Neural cell (in vitro differentiated cells): ENCODE results near the gene STK10. TPM values are rescaled to one million over a fixed set of nuclear protein-coding genes. Genes with fewer than 3 reads are reported as not detected.

Experiments used
- H2AFZ ChIP-seq: fragments of 200-600, 300-800 bp; sonication (generic), shearing (Covaris generic); 2 replicates; pipeline ENCODE4 v1.6.0; 2014; ENCODE audit warnings: low read depth, mild to moderate bottlenecking, antibody characterized with exemption, low read length, moderate library complexity
- H3F3A ChIP-seq: fragments of 200-600 bp; shearing (Covaris generic); 2 replicates; pipeline ENCODE4 v1.6.1; 2016; ENCODE audit warnings: mild to moderate bottlenecking, moderate library complexity, mixed read lengths, antibody characterized with exemption, low read length; ENCODE audit not compliant: insufficient read depth, poor library complexity, severe bottlenecking
- H3K27ac ChIP-seq: fragments of 200-600, 300-800 bp; sonication (generic), shearing (Covaris generic); 2 replicates; pipeline ENCODE4 v1.5.1; 2014; ENCODE audit warnings: mild to moderate bottlenecking, low read length, moderate library complexity
- H3K27me3 ChIP-seq: fragments of 300-800, 200-600 bp; sonication (generic), shearing (Covaris generic); 2 replicates; pipeline ENCODE4 v1.6.0; 2014; ENCODE audit warnings: mild to moderate bottlenecking, low read depth, low read length, moderate library complexity; ENCODE audit not compliant: insufficient read depth
- H3K36me3 ChIP-seq: fragments of 300-800, 200-600 bp; sonication (generic), shearing (Covaris generic); 2 replicates; pipeline ENCODE4 v1.5.1; 2014; ENCODE audit warnings: mild to moderate bottlenecking, antibody characterized with exemption, low read length, moderate library complexity; ENCODE audit not compliant: insufficient read depth
- H3K4me2 ChIP-seq: fragments of 300-800, 200-600 bp; sonication (generic), shearing (Covaris generic); 2 replicates; pipeline ENCODE4 v1.6.0; 2014; ENCODE audit warnings: mild to moderate bottlenecking, low read length
- H3K4me3 ChIP-seq: fragments of 300-800, 200-600 bp; sonication (generic), shearing (Covaris generic); 2 replicates; pipeline ENCODE4 v1.5.1; 2014; ENCODE audit warnings: mild to moderate bottlenecking, low read length, moderate library complexity
- H3K79me2 ChIP-seq: fragments of 200-600 bp; shearing (Covaris generic); replicated peaks from 2 replicates; pipeline ENCODE4 v1.6.0; 2014; ENCODE audit warnings: mild to moderate bottlenecking, low read length, moderate library complexity; ENCODE audit not compliant: insufficient read depth
- H3K9ac ChIP-seq: fragments of 300-800, 200-600 bp; sonication (generic), shearing (Covaris generic); 2 replicates; pipeline ENCODE4 v1.6.1; 2016; ENCODE audit warnings: mild to moderate bottlenecking, low read length, mixed read lengths
- H3K9me2 ChIP-seq: fragments of 200-600 bp; shearing (Covaris generic); 2 replicates; pipeline ENCODE4 v1.6.1; 2016; ENCODE audit warnings: mild to moderate bottlenecking, low read length, mixed read lengths; ENCODE audit not compliant: insufficient read depth
- H3K9me3 ChIP-seq: fragments of 200-600, 300-800 bp; sonication (generic), shearing (Covaris generic); 2 replicates; pipeline ENCODE4 v1.6.1; 2016; ENCODE audit warnings: mild to moderate bottlenecking, mixed run types, low read length, moderate library complexity, mixed read lengths
- H4K20me1 ChIP-seq: fragments of 200-600 bp; shearing (Covaris generic); 2 replicates; pipeline ENCODE4 v1.6.1; 2016; ENCODE audit warnings: mild to moderate bottlenecking, mixed run types; ENCODE audit not compliant: insufficient read depth
- CTCF ChIP-seq: fragments of 450-650 bp; IDR thresholded peaks from 2 replicates; pipeline ENCODE4 v1.5.1; 2014; ENCODE audit warnings: antibody characterized with exemption, mild to moderate bottlenecking, moderate library complexity; ENCODE audit not compliant: poor library complexity, severe bottlenecking
- EP300 ChIP-seq: fragments of 450-650 bp; conservative IDR thresholded peaks from 2 replicates; pipeline ENCODE4 v1.6.1; 2014; ENCODE audit warnings: antibody characterized with exemption, mild to moderate bottlenecking, moderate library complexity; ENCODE audit not compliant: poor library complexity, severe bottlenecking
- EZH2 ChIP-seq: fragments of 200-600, 300-800 bp; shearing (Covaris generic), sonication (generic); IDR thresholded peaks from 2 replicates; pipeline ENCODE4 v1.6.1; 2014; ENCODE audit warnings: antibody characterized with exemption, low read length, borderline replicate concordance, mild to moderate bottlenecking; ENCODE audit not compliant: insufficient read depth, poor library complexity, severe bottlenecking
- MXI1 ChIP-seq: fragments of 450-650 bp; conservative IDR thresholded peaks from 2 replicates; pipeline ENCODE4 v1.6.1; 2014; ENCODE audit warnings: antibody characterized with exemption, mild to moderate bottlenecking; ENCODE audit not compliant: poor library complexity, severe bottlenecking
- POLR2AphosphoS5 ChIP-seq: IDR thresholded peaks from 2 replicates; pipeline ENCODE4 v1.6.1; 2012
- RAD21 ChIP-seq: fragments of 450-650 bp; conservative IDR thresholded peaks from 2 replicates; pipeline ENCODE4 v1.6.1; 2014; ENCODE audit warnings: antibody characterized with exemption, mild to moderate bottlenecking, moderate library complexity
- REST ChIP-seq: IDR thresholded peaks from 2 replicates; pipeline ENCODE4 v1.6.1; 2012; ENCODE audit warnings: borderline replicate concordance
- SMC3 ChIP-seq: fragments of 450-650 bp; conservative IDR thresholded peaks from 2 replicates; pipeline ENCODE4 v1.6.1; 2014; ENCODE audit warnings: antibody characterized with exemption, mild to moderate bottlenecking, moderate library complexity; ENCODE audit not compliant: poor library complexity
- TAF1 ChIP-seq: IDR thresholded peaks from 2 replicates; pipeline ENCODE4 v1.6.1; 2012; ENCODE audit warnings: low read depth
- polyA plus RNA-seq: library from polyadenylated mRNA; depleted of rRNA; stranded (reverse); fragments of >200 nt; gene quantifications from 2 replicates; pipeline ENCODE4 v1.2.3, GENCODE V29; 2014

STK10 gene
- polyA plus RNA-seq, 1 donor from 2014 or later = 8.2 TPM

GRCh38 chr5:172167895-172168294 is 20.1 kb downstream of the STK10 start:
- H3K9me3 ChIP-seq = no peaks in the 10 kb centered on the region
- H3K27ac ChIP-seq = no peak overlapping the region
- H3K79me2 ChIP-seq = no peaks in the 10 kb centered on the region
- H3F3A ChIP-seq = no peaks in the 10 kb centered on the region
- no peaks in the 10 kb centered on the region for H3K36me3 ChIP-seq
- H4K20me1 ChIP-seq = no peaks in the 10 kb centered on the region
- TF ChIP-seq EZH2 (no peak), MXI1 (no peak)
- H3K27me3 ChIP-seq = no peaks in the 10 kb centered on the region
- H3K4me3 ChIP-seq = no peak overlapping the region
- H2AFZ ChIP-seq = no peak overlapping the region
- no peaks in the 10 kb centered on the region for H3K9me2 ChIP-seq
- H3K4me2 ChIP-seq = no peak overlapping the region
- no peak overlapping the region for H3K9ac ChIP-seq

GRCh38 chr5:172166030-172166826 is 21.8 kb downstream of the STK10 start:
- TF ChIP-seq EP300 (no peak), POLR2AphosphoS5 (no peak), CTCF (no peak), MXI1 (no peak), RAD21 (no peak), REST (no peak), TAF1 (no peak), SMC3 (no peak), EZH2 (no peak)
- Histone ChIP-seq H3K9me3 (no peaks in the 10 kb centered on the region), H3K9ac (no peak overlapping the region), H3K4me2 (no peak overlapping the region), H3K27ac (no peak overlapping the region), H4K20me1 (no peaks in the 10 kb centered on the region), H3K36me3 (no peaks in the 10 kb centered on the region), H3K4me3 (no peak overlapping the region), H3K79me2 (no peaks in the 10 kb centered on the region), H3F3A (no peaks in the 10 kb centered on the region), H3K27me3 (no peaks in the 10 kb centered on the region), H3K9me2 (no peaks in the 10 kb centered on the region), H2AFZ (no peak overlapping the region)
